ENCODE measurements around the gene HINT3. TPM values are rescaled to one million over a fixed set of nuclear protein-coding genes. Genes with fewer than 3 reads are reported as not detected.

HINT3 gene
- total RNA-seq, 4 donors from 2014 or later: 9.9 to 18.2 (median 11.5) TPM

DNA sequence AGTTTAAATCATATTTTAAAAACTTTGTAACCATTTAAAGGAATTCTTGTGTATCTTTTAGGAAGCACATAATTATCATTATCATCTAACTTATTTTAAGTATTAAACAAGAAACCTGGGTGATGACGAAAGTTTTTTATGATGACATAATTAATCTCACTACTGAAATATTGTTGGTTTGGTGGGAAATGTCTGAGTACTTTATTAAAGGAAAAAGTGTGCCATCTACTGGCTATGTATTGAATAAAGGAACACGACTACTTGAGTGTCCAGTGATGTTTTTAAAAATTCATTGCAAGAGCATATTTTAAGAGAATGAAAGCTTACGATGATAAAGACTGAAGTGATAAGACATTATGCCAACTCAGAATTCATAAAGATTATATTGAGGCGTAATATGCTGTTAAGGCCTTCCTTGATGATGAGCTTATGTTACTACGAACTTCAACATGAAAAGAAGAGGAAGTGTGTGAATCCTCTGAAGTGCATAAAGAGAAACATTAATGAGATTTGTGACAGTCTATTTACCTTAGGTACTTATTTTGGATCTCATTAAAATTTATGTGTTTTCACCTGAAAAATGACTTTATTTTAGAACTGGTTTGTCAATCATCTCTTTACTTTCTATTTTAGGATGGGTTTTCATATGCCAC, 17.8 kb downstream of the HINT3 start:
- H3K4me1 ChIP-seq: no peaks in the 10 kb centered on the region
- H3K4me3 ChIP-seq: no peak overlapping the region
- TF ChIP-seq, protein P1, sequence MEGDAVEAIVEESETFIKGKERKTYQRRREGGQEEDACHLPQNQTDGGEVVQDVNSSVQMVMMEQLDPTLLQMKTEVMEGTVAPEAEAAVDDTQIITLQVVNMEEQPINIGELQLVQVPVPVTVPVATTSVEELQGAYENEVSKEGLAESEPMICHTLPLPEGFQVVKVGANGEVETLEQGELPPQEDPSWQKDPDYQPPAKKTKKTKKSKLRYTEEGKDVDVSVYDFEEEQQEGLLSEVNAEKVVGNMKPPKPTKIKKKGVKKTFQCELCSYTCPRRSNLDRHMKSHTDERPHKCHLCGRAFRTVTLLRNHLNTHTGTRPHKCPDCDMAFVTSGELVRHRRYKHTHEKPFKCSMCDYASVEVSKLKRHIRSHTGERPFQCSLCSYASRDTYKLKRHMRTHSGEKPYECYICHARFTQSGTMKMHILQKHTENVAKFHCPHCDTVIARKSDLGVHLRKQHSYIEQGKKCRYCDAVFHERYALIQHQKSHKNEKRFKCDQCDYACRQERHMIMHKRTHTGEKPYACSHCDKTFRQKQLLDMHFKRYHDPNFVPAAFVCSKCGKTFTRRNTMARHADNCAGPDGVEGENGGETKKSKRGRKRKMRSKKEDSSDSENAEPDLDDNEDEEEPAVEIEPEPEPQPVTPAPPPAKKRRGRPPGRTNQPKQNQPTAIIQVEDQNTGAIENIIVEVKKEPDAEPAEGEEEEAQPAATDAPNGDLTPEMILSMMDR (IDR thresholded peaks at IDR 0.05): peak in 5 of 6 experiments; percentile 53 to 70 (median 62)
- TF ChIP-seq POLR2A (IDR thresholded peaks at IDR 0.05): no peak
- peaks cover 0 to 31% (median 0%) of the 10 kb centered on the region in 3 donors for H3K36me3 ChIP-seq
- H3K9me3 ChIP-seq: no peaks in the 10 kb centered on the region
- no peak for DNase-seq
- no peaks in the 10 kb centered on the region for H3K27me3 ChIP-seq
- no peak overlapping the region for H3K27ac ChIP-seq

DNA sequence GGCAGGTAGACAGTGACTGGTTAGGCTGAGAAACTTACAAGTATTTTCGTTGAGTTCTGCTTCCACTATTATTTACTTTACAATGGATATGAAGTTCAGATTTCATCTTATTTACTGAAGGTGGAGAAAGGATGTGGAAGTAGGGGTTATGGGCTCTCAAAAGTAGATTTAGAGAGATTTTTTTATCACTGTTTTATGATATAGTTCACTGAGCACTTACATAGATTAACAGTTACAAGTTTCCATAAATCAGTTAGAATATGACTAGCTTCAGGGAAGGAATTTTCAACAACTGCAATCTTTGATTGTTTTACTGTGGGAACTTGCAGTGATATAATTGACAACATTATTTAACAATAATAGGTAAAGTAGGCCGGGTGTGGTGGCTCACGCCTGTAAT, 22.5 kb downstream of the HINT3 start:
- no peaks in the 10 kb centered on the region for H3K4me1 ChIP-seq
- no peak overlapping the region for H3K4me3 ChIP-seq
- no peaks in the 10 kb centered on the region for H3K27me3 ChIP-seq
- peaks cover 0 to 20% (median 0%) of the 10 kb centered on the region in 3 donors for H3K36me3 ChIP-seq
- TF ChIP-seq, protein P1 (IDR thresholded peaks at IDR 0.05): no peak
- H3K27ac ChIP-seq: no peak overlapping the region
- no peaks in the 10 kb centered on the region for H3K9me3 ChIP-seq
- DNase-seq: no peak

DNA sequence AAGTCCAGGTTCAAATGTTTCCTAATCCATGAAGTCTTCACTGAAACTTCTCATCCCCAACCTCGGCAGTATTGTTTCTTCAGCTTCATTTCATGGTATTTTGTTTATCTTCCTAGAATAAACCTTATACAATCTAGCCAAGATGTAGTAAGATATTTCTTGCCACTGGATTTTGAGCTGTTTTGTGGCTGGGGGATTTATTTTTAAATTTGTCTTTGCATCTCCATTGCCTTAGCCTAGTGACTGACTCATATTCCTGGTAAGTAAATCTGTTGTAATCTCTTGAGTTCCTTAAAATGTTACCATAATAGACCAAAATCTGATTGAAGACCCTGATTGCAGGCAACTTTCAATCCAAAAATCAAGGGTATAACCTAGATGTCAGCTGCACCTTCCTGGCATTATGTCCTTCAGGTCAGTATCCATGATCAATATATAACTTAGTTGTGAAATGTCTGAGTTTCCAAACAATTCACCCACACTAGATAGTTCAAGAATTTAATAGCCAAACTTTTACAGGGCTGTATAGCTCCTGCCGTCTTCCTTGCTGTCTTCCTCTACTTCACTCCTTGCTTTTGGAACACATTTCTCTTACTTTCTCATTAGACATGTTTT, 25.1 kb downstream of the HINT3 start:
- Histone ChIP-seq H3K4me1 (peaks cover 0 to 8% (median 2%) of the 10 kb centered on the region in 4 donors), H3K27ac (no peak overlapping the region), H3K27me3 (no peaks in the 10 kb centered on the region), H3K9me3 (no peaks in the 10 kb centered on the region), H3K36me3 (peaks cover 0 to 5% (median 0%) of the 10 kb centered on the region in 3 donors), H3K4me3 (no peak overlapping the region)
- TF ChIP-seq, protein P1 (IDR thresholded peaks at IDR 0.05): no peak
- no peak for TF ChIP-seq POLR2A (IDR thresholded peaks at IDR 0.05)
- no peak for DNase-seq

DNA sequence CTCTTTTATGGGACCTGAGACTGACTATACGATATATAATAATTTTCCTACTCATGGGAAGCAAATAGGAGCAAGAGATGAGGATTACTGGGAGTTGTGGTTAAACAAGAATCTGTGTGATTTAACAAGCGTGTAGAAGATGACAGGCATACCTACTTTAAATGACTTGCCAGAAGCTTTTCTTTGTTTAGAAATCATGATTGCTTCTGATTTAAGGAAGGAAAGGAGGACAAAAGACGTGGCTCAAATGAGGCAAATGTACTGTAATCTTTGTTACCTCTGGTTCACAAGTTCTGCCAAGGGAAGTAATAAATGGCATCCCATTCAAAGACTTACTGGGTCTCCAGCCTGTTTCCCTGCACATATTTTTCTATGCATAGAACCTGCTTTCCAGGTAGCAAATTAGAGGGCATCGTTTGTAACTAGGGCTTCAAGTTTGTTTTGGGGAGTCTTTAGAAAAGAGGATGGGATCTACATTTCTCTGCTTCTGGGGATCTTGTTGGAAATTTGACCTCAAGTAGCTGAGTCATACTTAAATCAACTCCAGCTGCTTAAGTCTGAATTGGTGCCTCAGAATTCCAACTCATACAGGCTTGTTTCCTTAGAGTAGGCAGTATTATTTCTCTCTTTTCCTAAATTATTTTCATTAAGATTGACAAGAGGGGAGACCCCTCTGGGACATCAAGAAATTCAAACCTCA, 26.8 kb downstream of the HINT3 start:
- H3K27me3 ChIP-seq: no peaks in the 10 kb centered on the region
- H3K9me3 ChIP-seq: no peaks in the 10 kb centered on the region
- no peak for DNase-seq
- H3K36me3 ChIP-seq: peaks cover 0 to 5% (median 0%) of the 10 kb centered on the region in 3 donors
- H3K27ac ChIP-seq: no peak overlapping the region
- no peak for TF ChIP-seq POLR2A (IDR thresholded peaks at IDR 0.05)
- TF ChIP-seq, protein P1 (IDR thresholded peaks at IDR 0.05): no peak
- peaks cover 0 to 21% (median 2%) of the 10 kb centered on the region in 4 donors for H3K4me1 ChIP-seq
- H3K4me3 ChIP-seq: no peak overlapping the region

DNA sequence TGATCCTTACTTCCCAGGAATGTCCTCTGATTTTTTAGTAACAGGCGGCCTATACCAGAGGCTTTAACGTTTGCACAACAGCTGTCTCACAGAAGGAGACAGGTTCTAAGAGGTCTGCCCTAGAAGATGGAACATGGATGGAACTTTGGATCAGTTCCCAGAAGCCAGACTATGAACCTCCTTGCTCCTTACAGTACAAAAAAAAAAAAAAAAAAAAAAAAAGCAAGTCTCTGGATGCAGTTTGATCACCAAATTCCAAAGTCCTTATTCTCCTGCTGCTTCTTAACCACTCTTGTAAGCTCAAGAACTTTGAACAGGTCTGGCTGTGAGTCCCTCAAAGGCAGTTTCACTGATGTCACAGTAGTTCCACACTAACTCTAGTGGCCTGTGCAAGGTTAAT, 27.7 kb downstream of the HINT3 start:
- peak overlapping the region in 1 of 4 donors; percentile 89 for H3K27ac ChIP-seq
- DNase-seq: no peak
- peaks cover 0 to 21% (median 2%) of the 10 kb centered on the region in 4 donors for H3K4me1 ChIP-seq

More for the DNA sequence above, 27.7 kb downstream of the HINT3 start:
- Histone ChIP-seq H3K4me3 (no peak overlapping the region), H3K36me3 (peaks cover 0 to 4% (median 0%) of the 10 kb centered on the region in 3 donors), H3K9me3 (no peaks in the 10 kb centered on the region), H3K27me3 (no peaks in the 10 kb centered on the region)
- no peak for TF ChIP-seq POLR2A (IDR thresholded peaks at IDR 0.05)
- TF ChIP-seq, protein P1 (IDR thresholded peaks at IDR 0.05): no peak
